HepG2 (cell line): ENCODE measurements around the gene SSNA1. TPM values are rescaled to one million over a fixed set of nuclear protein-coding genes. Genes with fewer than 3 reads are reported as not detected.

ENCODE experiments used
- AGO1 ChIP-seq: fragments of 200-400 bp; formaldehyde crosslinking; IDR thresholded peaks from 2 replicates; pipeline ENCODE4 v1.6.1; 2017; ENCODE audit warnings: mild to moderate bottlenecking, low read depth, low read length, moderate library complexity; ENCODE audit not compliant: poor library complexity, severe bottlenecking
- DNMT3B ChIP-seq: conservative IDR thresholded peaks from 2 replicates; pipeline ENCODE4 v1.6.1; 2016; ENCODE audit warnings: missing biosample characterization, control low read depth
- EP300 ChIP-seq, 3 experiments: sonication (generic) in 1 of 3; formaldehyde crosslinking in 1 of 3; IDR thresholded peaks; 2 replicates each; pipeline versions ENCODE4 v1.5.1 to v1.6.1; 2011 to 2020; ENCODE audit warnings: low read depth in 2 of 3, low read length in 2 of 3, borderline replicate concordance in 1 of 3, improper control_type of control experiment in 1 of 3, mild to moderate bottlenecking in 1 of 3, missing genetic modification reagents in 1 of 3, moderate library complexity in 1 of 3
- HOXA9 ChIP-seq: sonication (generic); formaldehyde crosslinking; IDR thresholded peaks from 2 replicates; pipeline ENCODE4 v1.8.1; 2022; ENCODE audit warnings: missing genetic modification reagents, mild to moderate bottlenecking, moderate library complexity, borderline replicate concordance
- ISL2 ChIP-seq: sonication (generic); formaldehyde crosslinking; IDR thresholded peaks from 2 replicates; pipeline ENCODE4 v1.5.0; 2020; ENCODE audit warnings: missing genetic modification reagents
- SAFB2 ChIP-seq: sonication (generic); formaldehyde crosslinking; IDR thresholded peaks from 2 replicates; pipeline ENCODE4 v1.5.1; 2020; ENCODE audit warnings: missing genetic modification reagents, low read depth, mild to moderate bottlenecking, borderline replicate concordance
- SIX1 ChIP-seq: sonication (generic); formaldehyde crosslinking; IDR thresholded peaks from 2 replicates; pipeline ENCODE4 v1.4.0; 2020; ENCODE audit warnings: missing genetic modification reagents, borderline replicate concordance
- SMAD3 ChIP-seq: sonication (generic); formaldehyde crosslinking; IDR thresholded peaks from 2 replicates; pipeline ENCODE4 v1.4.0; 2020; ENCODE audit warnings: missing genetic modification reagents
- SNAI1 ChIP-seq: sonication (generic); formaldehyde crosslinking; IDR thresholded peaks from 2 replicates; pipeline ENCODE4 v1.5.0; 2020; ENCODE audit warnings: mild to moderate bottlenecking, missing genetic modification reagents, borderline replicate concordance
- TOPORS ChIP-seq: sonication (generic); formaldehyde crosslinking; IDR thresholded peaks from 2 replicates; pipeline ENCODE4 v1.8.0; 2023; ENCODE audit warnings: mild to moderate bottlenecking, missing genetic modification reagents
- U2AF1 ChIP-seq: fragments of 200-400 bp; formaldehyde crosslinking; optimal IDR thresholded peaks from 2 replicates; pipeline ENCODE3; 2017; ENCODE audit warnings: mild to moderate bottlenecking, low read depth, low read length
- ZC3H13 ChIP-seq: sonication (generic); formaldehyde crosslinking; IDR thresholded peaks from 2 replicates; pipeline ENCODE4 v1.8.1; 2023; ENCODE audit warnings: mild to moderate bottlenecking, missing genetic modification reagents, moderate library complexity
- ZNF230 ChIP-seq: sonication (generic); formaldehyde crosslinking; IDR thresholded peaks from 2 replicates; pipeline ENCODE4 v1.4.0; 2020; ENCODE audit warnings: mild to moderate bottlenecking, missing genetic modification reagents
- ZNF292 ChIP-seq: sonication (generic); formaldehyde crosslinking; IDR thresholded peaks from 2 replicates; pipeline ENCODE4 v1.8.1; 2022; ENCODE audit warnings: mild to moderate bottlenecking, low read depth, missing genetic modification reagents, borderline replicate concordance
- ZNF614 ChIP-seq: IDR thresholded peaks from 2 replicates; pipeline ENCODE4 v1.6.1; 2018; ENCODE audit warnings: missing biosample characterization, missing genetic modification reagents, inconsistent platforms, borderline replicate concordance
- polyA plus RNA-seq, 8 experiments: library from polyadenylated mRNA; depleted of rRNA in 3 of 8; stranded (reverse) in 7 of 8; unstranded in 1 of 8; fragments of >200 nt; fragmentation: Illumina TruSeq in 4 of 8; extraction: Trizol in 4 of 8; gene quantifications; 2 replicates each; pipeline versions ENCODE4 v1.2.1 to v1.2.3, GENCODE V29; 2011 to 2016; ENCODE audit warnings: low read depth in 4 of 8, missing spikeins in 1 of 8, mixed read lengths in 1 of 8; ENCODE audit not compliant: insufficient read depth in 1 of 8
- total RNA-seq, 5 experiments: library from RNA; depleted of rRNA; stranded (reverse); fragments of >200 nt; fragmentation: Illumina TruSeq; extraction: Trizol; gene quantifications; 2 replicates each; pipeline ENCODE4 v1.2.3, GENCODE V29; 2016; ENCODE audit warnings: low read depth in 1 of 5
- TF ChIP-seq, protein P1 (sequence below): IDR thresholded peaks from 2 replicates; pipeline ENCODE4 v1.6.1; 2016; ENCODE audit warnings: low read depth
- TF ChIP-seq, protein P2 (sequence below): sonication (generic); formaldehyde crosslinking; IDR thresholded peaks from 2 replicates; pipeline ENCODE4 v1.9.0; 2021; ENCODE audit warnings: mild to moderate bottlenecking, missing genetic modification reagents
- TF ChIP-seq, protein P3 (sequence below): sonication (generic); formaldehyde crosslinking; IDR thresholded peaks from 2 replicates; pipeline ENCODE4 v1.4.0; 2020; ENCODE audit warnings: missing genetic modification reagents, mild to moderate bottlenecking, borderline replicate concordance

The SSNA1 gene
- total and polyA plus RNA-seq, 2 of the 13 experiments (the other 11 are each of a cell fraction or from before 2014, with no cell fraction given), result 35.9 to 49.4 TPM

DNA sequence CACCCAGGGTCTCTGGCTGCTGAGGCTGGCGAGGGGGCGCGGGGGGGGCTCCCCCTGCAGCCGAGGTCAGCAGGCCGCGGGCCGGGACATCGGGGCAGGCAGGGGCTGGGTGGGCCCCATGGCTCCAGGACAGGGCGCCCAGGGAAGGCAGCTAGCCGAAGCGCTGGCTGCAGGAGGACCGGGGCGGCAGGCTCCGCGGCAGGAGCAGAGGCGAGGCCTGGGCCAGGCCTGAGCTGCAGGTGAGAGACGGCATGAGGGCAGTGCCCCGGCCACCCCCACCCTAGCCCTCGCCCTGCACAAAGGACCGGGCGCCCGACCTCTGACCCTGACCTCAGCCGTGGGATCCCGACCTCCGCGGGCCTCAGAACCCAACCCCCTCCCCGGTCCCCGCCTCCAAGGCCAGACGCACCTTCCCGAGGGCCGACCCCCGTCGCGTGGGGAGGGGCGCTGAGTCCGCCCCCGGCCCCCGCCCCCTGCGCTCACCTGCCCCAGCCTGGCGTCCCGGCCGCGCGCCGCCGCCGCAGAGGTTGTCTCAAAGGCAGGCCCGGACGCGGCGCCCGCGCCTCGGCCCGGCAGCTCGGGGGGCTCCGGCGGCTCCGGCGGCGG is 33.1 kb downstream of the SSNA1 start (continued):
- TF ChIP-seq SAFB2 (no peak), ZNF614 (CRISPR knock-in tag) (no peak), EP300 (IDR thresholded peaks at IDR 0.05; ENCODE audit: low read depth in 2 of 2, low read length in 2 of 2) (no peak), EP300 (CRISPR knock-in tag; IDR thresholded peaks at IDR 0.05; ENCODE audit: borderline replicate concordance) (no peak), ZNF292 (no peak), ZC3H13 (CRISPR knock-in tag) (no peak), SIX1 (CRISPR knock-in tag) (no peak), ZNF230 (no peak), SMAD3 (CRISPR knock-in tag) (no peak), AGO1 (no peak), TOPORS (CRISPR knock-in tag) (no peak), HOXA9 (no peak), ISL2 (CRISPR knock-in tag) (no peak), DNMT3B (CRISPR knock-in tag) (no peak), SNAI1 (CRISPR knock-in tag) (no peak), U2AF1 (no peak)
- TF ChIP-seq, protein P1, sequence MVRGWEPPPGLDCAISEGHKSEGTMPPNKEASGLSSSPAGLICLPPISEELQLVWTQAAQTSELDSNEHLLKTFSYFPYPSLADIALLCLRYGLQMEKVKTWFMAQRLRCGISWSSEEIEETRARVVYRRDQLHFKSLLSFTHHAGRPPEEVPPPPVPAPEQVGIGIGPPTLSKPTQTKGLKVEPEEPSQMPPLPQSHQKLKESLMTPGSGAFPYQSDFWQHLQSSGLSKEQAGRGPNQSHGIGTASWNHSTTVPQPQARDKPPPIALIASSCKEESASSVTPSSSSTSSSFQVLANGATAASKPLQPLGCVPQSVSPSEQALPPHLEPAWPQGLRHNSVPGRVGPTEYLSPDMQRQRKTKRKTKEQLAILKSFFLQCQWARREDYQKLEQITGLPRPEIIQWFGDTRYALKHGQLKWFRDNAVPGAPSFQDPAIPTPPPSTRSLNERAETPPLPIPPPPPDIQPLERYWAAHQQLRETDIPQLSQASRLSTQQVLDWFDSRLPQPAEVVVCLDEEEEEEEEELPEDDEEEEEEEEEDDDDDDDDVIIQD (CRISPR knock-in tag), result no peak
- TF ChIP-seq, protein P2, sequence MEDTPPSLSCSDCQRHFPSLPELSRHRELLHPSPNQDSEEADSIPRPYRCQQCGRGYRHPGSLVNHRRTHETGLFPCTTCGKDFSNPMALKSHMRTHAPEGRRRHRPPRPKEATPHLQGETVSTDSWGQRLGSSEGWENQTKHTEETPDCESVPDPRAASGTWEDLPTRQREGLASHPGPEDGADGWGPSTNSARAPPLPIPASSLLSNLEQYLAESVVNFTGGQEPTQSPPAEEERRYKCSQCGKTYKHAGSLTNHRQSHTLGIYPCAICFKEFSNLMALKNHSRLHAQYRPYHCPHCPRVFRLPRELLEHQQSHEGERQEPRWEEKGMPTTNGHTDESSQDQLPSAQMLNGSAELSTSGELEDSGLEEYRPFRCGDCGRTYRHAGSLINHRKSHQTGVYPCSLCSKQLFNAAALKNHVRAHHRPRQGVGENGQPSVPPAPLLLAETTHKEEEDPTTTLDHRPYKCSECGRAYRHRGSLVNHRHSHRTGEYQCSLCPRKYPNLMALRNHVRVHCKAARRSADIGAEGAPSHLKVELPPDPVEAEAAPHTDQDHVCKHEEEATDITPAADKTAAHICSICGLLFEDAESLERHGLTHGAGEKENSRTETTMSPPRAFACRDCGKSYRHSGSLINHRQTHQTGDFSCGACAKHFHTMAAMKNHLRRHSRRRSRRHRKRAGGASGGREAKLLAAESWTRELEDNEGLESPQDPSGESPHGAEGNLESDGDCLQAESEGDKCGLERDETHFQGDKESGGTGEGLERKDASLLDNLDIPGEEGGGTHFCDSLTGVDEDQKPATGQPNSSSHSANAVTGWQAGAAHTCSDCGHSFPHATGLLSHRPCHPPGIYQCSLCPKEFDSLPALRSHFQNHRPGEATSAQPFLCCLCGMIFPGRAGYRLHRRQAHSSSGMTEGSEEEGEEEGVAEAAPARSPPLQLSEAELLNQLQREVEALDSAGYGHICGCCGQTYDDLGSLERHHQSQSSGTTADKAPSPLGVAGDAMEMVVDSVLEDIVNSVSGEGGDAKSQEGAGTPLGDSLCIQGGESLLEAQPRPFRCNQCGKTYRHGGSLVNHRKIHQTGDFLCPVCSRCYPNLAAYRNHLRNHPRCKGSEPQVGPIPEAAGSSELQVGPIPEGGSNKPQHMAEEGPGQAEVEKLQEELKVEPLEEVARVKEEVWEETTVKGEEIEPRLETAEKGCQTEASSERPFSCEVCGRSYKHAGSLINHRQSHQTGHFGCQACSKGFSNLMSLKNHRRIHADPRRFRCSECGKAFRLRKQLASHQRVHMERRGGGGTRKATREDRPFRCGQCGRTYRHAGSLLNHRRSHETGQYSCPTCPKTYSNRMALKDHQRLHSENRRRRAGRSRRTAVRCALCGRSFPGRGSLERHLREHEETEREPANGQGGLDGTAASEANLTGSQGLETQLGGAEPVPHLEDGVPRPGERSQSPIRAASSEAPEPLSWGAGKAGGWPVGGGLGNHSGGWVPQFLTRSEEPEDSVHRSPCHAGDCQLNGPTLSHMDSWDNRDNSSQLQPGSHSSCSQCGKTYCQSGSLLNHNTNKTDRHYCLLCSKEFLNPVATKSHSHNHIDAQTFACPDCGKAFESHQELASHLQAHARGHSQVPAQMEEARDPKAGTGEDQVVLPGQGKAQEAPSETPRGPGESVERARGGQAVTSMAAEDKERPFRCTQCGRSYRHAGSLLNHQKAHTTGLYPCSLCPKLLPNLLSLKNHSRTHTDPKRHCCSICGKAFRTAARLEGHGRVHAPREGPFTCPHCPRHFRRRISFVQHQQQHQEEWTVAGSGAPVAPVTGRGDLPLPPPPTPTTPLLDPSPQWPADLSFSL (CRISPR knock-in tag), result no peak
- TF ChIP-seq, protein P3, sequence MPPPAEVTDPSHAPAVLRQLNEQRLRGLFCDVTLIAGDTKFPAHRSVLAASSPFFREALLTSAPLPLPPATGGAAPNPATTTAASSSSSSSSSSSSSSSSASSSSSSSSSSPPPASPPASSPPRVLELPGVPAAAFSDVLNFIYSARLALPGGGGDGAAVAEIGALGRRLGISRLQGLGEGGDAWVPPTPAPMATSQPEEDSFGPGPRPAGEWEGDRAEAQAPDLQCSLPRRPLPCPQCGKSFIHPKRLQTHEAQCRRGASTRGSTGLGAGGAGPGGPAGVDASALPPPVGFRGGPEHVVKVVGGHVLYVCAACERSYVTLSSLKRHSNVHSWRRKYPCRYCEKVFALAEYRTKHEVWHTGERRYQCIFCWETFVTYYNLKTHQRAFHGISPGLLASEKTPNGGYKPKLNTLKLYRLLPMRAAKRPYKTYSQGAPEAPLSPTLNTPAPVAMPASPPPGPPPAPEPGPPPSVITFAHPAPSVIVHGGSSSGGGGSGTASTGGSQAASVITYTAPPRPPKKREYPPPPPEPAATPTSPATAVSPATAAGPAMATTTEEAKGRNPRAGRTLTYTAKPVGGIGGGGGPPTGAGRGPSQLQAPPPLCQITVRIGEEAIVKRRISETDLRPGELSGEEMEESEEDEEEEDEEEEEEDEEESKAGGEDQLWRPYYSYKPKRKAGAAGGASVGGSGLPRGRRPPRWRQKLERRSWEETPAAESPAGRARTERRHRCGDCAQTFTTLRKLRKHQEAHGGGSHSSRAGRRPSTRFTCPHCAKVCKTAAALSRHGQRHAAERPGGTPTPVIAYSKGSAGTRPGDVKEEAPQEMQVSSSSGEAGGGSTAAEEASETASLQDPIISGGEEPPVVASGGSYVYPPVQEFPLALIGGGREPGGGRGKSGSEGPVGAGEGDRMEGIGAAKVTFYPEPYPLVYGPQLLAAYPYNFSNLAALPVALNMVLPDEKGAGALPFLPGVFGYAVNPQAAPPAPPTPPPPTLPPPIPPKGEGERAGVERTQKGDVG (CRISPR knock-in tag), result no peak
